Brain pericyte (primary cell): Measurements from ENCODE around the gene ERCC2.

Experiments
- DNase-seq: peaks from one replicate; pipeline ENCODE4 v3.0.0-alpha.2; 2012; ENCODE audit warnings: low read depth, low spot score

ERCC2 gene

GRCh38 chr19:45401815-45402214 is 31.4 kb upstream of the ERCC2 start:
- DNase-seq, result no peak

GRCh38 chr19:45400192-45400591 is 29.8 kb upstream of the ERCC2 start:
- no peak for DNase-seq

- DNase-seq, result no peak
These were observed 25.6 kb upstream of the ERCC2 start for GRCh38 chr19:45395821-45396617.

GRCh38 chr19:45391871-45392665 is 21.7 kb upstream of the ERCC2 start:
- no peak for DNase-seq

GRCh38 chr19:45391346-45391745 is 21.0 kb upstream of the ERCC2 start:
- no peak for DNase-seq

- DNase-seq, result no peak
These were observed 15.2 kb upstream of the ERCC2 start for GRCh38 chr19:45385392-45386221.

- DNase-seq, result no peak
These were observed 12.1 kb upstream of the ERCC2 start for GRCh38 chr19:45382426-45382825.

- no peak for DNase-seq
These were observed 9.7 kb upstream of the ERCC2 start for GRCh38 chr19:45380107-45380506.

GRCh38 chr19:45376045-45376724 is 5.8 kb upstream of the ERCC2 start:
- no peak for DNase-seq

GRCh38 chr19:45368737-45369340 is 1.5 kb downstream of the ERCC2 start:
- no peak for DNase-seq

- no peak for DNase-seq
These were observed 2.2 kb downstream of the ERCC2 start for GRCh38 chr19:45368127-45368526.

GRCh38 chr19:45364696-45365095 is 5.7 kb downstream of the ERCC2 start:
- DNase-seq, result no peak

GRCh38 chr19:45363861-45364459 is 6.4 kb downstream of the ERCC2 start:
- no peak for DNase-seq

GRCh38 chr19:45362291-45362690 is 8.1 kb downstream of the ERCC2 start:
- DNase-seq, result no peak

GRCh38 chr19:45361608-45362007 is 8.8 kb downstream of the ERCC2 start:
- no peak for DNase-seq

- no peak for DNase-seq
These were observed 12.1 kb downstream of the ERCC2 start for GRCh38 chr19:45358213-45358792.

GRCh38 chr19:45357445-45357783 is 13.0 kb downstream of the ERCC2 start:
- no peak for DNase-seq

GRCh38 chr19:45356760-45357444 is 13.5 kb downstream of the ERCC2 start:
- no peak for DNase-seq

GRCh38 chr19:45355910-45356309 is 14.5 kb downstream of the ERCC2 start:
- no peak for DNase-seq

GRCh38 chr19:45355402-45355801 is 15.0 kb downstream of the ERCC2 start:
- DNase-seq, result no peak
